ENCODE data around the gene MTR.

DNA sequence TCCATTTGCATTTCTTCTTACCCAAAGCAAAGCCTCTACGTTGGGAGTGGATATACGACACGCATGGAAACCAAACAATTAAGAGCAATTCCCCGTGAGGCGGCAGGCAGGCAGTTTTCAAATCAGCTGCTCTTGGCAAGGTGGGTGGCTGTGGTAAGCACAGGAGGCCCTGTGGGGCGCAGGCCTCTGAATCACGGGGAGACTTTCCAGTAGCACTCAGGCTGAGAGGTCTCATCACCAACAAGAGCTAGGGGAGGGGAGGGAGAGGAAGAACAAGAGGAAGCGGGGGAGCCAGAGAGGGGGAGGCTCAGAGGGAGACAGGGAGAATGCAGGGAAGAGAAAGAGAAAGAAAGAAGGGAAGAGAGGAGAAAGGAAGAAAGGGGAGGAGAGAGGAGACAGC, 152.7 kb downstream of the MTR start:
- TF ChIP-seq POLR2A (IDR thresholded peaks at IDR 0.05; ENCODE audit: low read depth, low read length) = no peak
- no peak for TF ChIP-seq POLR2AphosphoS5 (IDR thresholded peaks at IDR 0.05; ENCODE audit: low read depth, low read length)

All from GM12891 (cell line).